Measurements from ENCODE around the gene EMP1. TPM values are rescaled to one million over a fixed set of nuclear protein-coding genes. Genes with fewer than 3 reads are reported as not detected.

Gene EMP1
- total RNA-seq, 2 donors from 2014 or later = 265 to 667 TPM

DNA sequence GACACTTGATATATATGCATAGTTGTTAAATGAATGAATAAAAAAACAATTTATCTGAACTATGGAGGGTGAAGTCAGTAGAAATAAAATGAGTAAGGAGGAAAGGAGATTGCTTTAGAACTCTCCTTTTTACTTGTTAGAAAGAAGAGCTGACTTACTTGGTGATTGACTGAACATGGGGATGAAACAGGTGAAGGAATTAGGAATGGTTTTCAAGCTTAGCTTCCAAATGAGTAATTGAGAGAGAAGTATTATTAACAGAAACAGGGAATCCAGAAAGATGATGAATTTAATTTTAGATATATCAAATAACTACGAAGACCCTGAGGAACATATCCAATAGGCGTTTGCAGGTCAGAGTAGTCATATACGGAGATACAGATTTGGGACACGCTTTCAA, 33.6 kb upstream of the EMP1 start:
- Histone ChIP-seq H3K4me3 (no peak overlapping the region), H3K4me1 (no peaks in the 10 kb centered on the region), H3K9ac (ENCODE audit: low read depth in 2 of 2, low read length in 2 of 2) (no peak overlapping the region), H3K27me3 (no peaks in the 10 kb centered on the region), H3K9me3 (no peaks in the 10 kb centered on the region), H3K36me3 (no peaks in the 10 kb centered on the region), H3K27ac (no peak overlapping the region)
- no peak for DNase-seq
- intact Hi-C loops (cut with DNase I) = no loop called here
- TF ChIP-seq, protein P1, sequence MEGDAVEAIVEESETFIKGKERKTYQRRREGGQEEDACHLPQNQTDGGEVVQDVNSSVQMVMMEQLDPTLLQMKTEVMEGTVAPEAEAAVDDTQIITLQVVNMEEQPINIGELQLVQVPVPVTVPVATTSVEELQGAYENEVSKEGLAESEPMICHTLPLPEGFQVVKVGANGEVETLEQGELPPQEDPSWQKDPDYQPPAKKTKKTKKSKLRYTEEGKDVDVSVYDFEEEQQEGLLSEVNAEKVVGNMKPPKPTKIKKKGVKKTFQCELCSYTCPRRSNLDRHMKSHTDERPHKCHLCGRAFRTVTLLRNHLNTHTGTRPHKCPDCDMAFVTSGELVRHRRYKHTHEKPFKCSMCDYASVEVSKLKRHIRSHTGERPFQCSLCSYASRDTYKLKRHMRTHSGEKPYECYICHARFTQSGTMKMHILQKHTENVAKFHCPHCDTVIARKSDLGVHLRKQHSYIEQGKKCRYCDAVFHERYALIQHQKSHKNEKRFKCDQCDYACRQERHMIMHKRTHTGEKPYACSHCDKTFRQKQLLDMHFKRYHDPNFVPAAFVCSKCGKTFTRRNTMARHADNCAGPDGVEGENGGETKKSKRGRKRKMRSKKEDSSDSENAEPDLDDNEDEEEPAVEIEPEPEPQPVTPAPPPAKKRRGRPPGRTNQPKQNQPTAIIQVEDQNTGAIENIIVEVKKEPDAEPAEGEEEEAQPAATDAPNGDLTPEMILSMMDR (IDR thresholded peaks at IDR 0.05) = no peak

DNA sequence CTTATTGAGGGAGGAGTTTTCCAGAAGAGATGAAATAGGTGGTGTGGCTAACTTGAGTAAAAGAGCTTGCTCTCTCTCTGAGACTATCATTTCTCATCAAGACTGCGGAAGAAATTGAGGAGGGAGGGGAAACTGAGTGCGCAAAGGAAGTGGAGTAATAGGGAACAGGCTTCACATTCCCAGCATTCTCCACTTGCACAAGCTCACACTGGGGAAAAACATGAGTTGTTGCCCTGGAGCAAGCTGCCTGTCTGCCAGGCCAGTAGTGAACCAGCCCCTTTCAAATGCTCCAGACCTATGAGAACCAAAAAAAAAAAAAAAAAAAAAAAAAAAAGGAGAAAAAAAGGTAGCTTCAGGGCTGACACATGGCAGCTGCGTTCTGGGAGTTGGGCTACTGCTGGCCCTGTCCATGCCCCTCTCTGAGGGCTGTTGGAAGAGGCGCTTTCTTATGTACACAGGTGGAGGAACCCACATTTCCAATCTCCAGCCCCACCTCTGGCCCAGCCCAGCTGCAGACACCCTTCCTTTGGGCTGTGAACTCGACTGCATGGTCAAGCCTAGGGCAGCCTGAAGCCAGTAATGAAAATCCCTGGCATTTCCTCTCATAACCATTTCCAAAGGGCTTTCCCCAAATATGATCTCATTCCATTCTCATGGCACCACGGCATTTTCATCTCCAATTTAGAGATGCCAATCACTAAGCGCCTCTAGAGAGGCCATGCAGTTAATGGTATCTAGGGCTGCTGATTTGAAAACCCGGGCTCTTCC, 32.5 kb upstream of the EMP1 start:
- TF ChIP-seq, protein P1 (IDR thresholded peaks at IDR 0.05) = no peak
- no peak overlapping the region for H3K27ac ChIP-seq
- H3K27me3 ChIP-seq = no peaks in the 10 kb centered on the region
- no peaks in the 10 kb centered on the region for H3K36me3 ChIP-seq
- H3K4me3 ChIP-seq = no peak overlapping the region
- no peak for DNase-seq
- intact Hi-C loops (cut with DNase I) = no loop called here
- no peaks in the 10 kb centered on the region for H3K9me3 ChIP-seq
- H3K9ac ChIP-seq (ENCODE audit: low read depth in 2 of 2, low read length in 2 of 2) = no peak overlapping the region
- no peaks in the 10 kb centered on the region for H3K4me1 ChIP-seq

DNA sequence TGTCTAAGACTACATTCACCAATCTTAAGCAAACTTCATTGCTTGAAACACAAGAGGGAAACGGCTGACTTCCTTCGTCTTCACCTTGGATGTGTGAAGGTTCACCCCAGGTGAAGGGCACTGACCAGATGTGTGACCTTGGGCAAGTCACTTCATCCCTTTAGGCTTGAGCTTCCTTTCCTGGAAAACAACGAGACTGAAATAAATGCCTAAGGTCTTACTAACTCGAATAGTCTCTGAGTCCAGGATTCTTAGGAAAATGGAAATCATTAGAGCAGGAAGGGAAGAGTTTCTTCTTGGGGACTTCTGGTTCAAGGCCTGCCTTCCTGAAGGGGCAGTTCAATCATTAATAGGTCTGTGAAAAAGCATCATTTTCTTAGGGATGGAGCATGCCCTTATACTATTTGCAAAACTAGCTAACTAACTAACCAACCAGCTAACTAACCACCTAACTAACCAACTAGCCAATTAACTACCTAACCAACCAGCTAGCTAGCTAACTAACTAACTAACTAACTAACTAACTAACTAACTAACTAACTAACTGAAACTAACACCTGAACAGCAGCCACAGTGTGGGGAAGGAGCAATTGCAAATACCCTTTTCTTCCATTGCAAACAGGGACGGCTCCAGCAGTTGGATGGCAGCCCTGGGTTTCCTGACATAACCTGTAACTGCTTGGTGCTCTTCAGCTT, 31.5 kb upstream of the EMP1 start:
- H3K9ac ChIP-seq (ENCODE audit: low read depth in 2 of 2, low read length in 2 of 2) = no peak overlapping the region

DNA sequence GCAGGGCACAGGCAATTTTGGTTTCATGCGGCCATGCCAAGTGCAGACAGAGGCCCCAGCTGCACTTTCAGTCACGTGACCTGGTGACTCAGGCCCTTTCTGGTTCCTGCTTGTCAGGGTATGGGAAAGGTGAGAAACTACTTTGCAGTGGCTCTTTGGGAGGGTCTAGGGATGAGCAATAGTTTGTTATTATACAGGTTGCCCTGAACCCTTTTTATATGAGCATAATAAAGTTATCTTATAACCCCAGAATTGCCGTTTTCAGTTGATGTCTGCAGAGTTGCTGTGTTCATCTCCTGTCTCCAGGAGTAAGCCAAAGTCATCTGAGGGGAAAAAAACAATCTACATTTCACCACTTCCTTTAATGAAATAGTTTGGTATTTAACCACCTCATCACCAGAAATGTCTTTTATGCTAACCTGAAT, 30.9 kb upstream of the EMP1 start:
- Histone ChIP-seq H3K9ac (ENCODE audit: low read depth in 2 of 2, low read length in 2 of 2) (no peak overlapping the region), H3K9me3 (no peaks in the 10 kb centered on the region), H3K27ac (no peak overlapping the region), H3K4me1 (no peaks in the 10 kb centered on the region), H3K27me3 (no peaks in the 10 kb centered on the region), H3K4me3 (no peak overlapping the region), H3K36me3 (no peaks in the 10 kb centered on the region)
- DNase-seq = peak; percentile 77
- intact Hi-C loops (cut with DNase I) = no loop called here
- TF ChIP-seq, protein P1 (IDR thresholded peaks at IDR 0.05) = no peak

More for the DNA sequence above, 31.5 kb upstream of the EMP1 start:
- H3K27ac ChIP-seq = no peak overlapping the region
- no peak for DNase-seq
- intact Hi-C loops (cut with DNase I) = no loop called here
- H3K36me3 ChIP-seq = no peaks in the 10 kb centered on the region
- H3K9me3 ChIP-seq = no peaks in the 10 kb centered on the region
- TF ChIP-seq, protein P1 (IDR thresholded peaks at IDR 0.05) = no peak
- no peak overlapping the region for H3K4me3 ChIP-seq
- no peaks in the 10 kb centered on the region for H3K27me3 ChIP-seq
- no peaks in the 10 kb centered on the region for H3K4me1 ChIP-seq

DNA sequence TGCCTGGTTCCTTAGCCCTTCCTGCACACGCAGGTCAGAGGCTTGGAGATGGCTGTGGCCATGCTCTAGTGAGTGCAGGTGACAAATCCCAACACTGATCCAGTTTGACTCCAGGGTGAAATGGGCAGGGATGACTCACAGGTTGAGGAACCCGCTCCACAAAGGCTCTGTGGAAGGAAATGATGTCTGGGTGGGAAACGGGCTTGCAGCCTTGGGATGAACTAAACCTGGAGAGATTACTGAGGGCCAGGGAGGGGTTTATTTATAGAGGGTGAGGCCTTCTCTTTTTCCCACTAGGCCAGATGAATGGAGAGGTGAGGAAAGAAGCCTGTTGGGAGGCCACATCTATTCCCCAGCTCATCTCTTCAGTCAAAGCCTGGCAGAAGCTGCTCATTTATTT, 29.3 kb upstream of the EMP1 start:
- no peak for DNase-seq
- H3K27me3 ChIP-seq = no peaks in the 10 kb centered on the region
- H3K27ac ChIP-seq = no peak overlapping the region
- H3K9ac ChIP-seq (ENCODE audit: low read depth in 2 of 2, low read length in 2 of 2) = no peak overlapping the region
- no peaks in the 10 kb centered on the region for H3K4me1 ChIP-seq
- no peaks in the 10 kb centered on the region for H3K36me3 ChIP-seq
- TF ChIP-seq, protein P1 (IDR thresholded peaks at IDR 0.05) = no peak
- intact Hi-C loops (cut with DNase I) = no loop called here
- no peaks in the 10 kb centered on the region for H3K9me3 ChIP-seq
- no peak overlapping the region for H3K4me3 ChIP-seq

Data from colonic mucosa (tissue), 4 donors.